H1 (cell line): ENCODE results near the gene APOL6. TPM values are rescaled to one million over a fixed set of nuclear protein-coding genes. Genes with fewer than 3 reads are reported as not detected.

ENCODE experiments used
- CTCF ChIA-PET: fragments of 300-600 bp; sonication (Branson Sonifier 250); formaldehyde crosslinking; loops from one replicate; lab custom pipeline; 2021; ENCODE audit not compliant: partially characterized antibody; lab: Charles Lee
- POLR2A ChIA-PET: fragments of 300-600 bp; sonication (Branson Sonifier 250); formaldehyde crosslinking; loops from one replicate; lab custom pipeline; 2021; ENCODE audit warnings: inconsistent platforms; ENCODE audit not compliant: partially characterized antibody; lab: Charles Lee
- DNase-seq, 2 experiments: peaks; one replicate each; pipeline versions ENCODE4 v3.0.0 to v3.0.0-alpha.2; 2010 to 2022; ENCODE audit warnings: low spot score in 2 of 2, low read depth in 1 of 2, mixed read lengths in 1 of 2
- FAIRE-seq: peaks from 2 replicates; lab custom pipeline; 2011; peaks lifted over from hg19 to GRCh38; lab: Jason Lieb, UNC
- H2AFZ ChIP-seq: 2 replicates; pipeline ENCODE4 v1.8.1; 2012; ENCODE audit warnings: low read length, inconsistent platforms
- H2AK5ac ChIP-seq: 2 replicates; pipeline ENCODE4 v1.6.1; 2013; ENCODE audit warnings: low read depth, low read length
- H2BK120ac ChIP-seq: replicated peaks from 2 replicates; pipeline ENCODE3; 2013; ENCODE audit warnings: low read depth, low read length, inconsistent platforms
- H2BK12ac ChIP-seq: 2 replicates; pipeline ENCODE4 v1.6.1; 2013; ENCODE audit warnings: low read depth, low read length
- H2BK15ac ChIP-seq: 2 replicates; pipeline ENCODE4 v1.6.1; 2013; ENCODE audit warnings: low read length
- H2BK20ac ChIP-seq: 2 replicates; pipeline ENCODE4 v1.6.1; 2013; ENCODE audit warnings: low read length
- H2BK5ac ChIP-seq: 2 replicates; pipeline ENCODE4 v1.6.1; 2013; ENCODE audit warnings: low read depth, low read length
- H3K14ac ChIP-seq: 2 replicates; pipeline ENCODE4 v1.6.1; 2013; ENCODE audit warnings: inconsistent platforms; ENCODE audit not compliant: insufficient read length
- H3K18ac ChIP-seq: 2 replicates; pipeline ENCODE4 v1.6.1; 2013; ENCODE audit warnings: low read length; ENCODE audit errors: extremely low read depth
- H3K23ac ChIP-seq: 2 replicates; pipeline ENCODE4 v1.6.1; 2013; ENCODE audit warnings: inconsistent platforms; ENCODE audit not compliant: insufficient read length
- H3K23me2 ChIP-seq: 2 replicates; pipeline ENCODE4 v1.6.1; 2013; ENCODE audit warnings: low read depth, low read length
- H3K27ac ChIP-seq: 2 replicates; pipeline ENCODE4 v1.6.1; 2011; ENCODE audit warnings: low read depth, low read length, inconsistent platforms
- H3K27me3 ChIP-seq, 4 experiments: replicated peaks in 1 of 4; 1 replicate in 1 of 4; 2 replicates in 3 of 4; pipeline versions ENCODE4 v1.6.1 to v1.8.1; 2011 to 2013; ENCODE audit warnings: low read length in 3 of 4, mild to moderate bottlenecking in 3 of 4, inconsistent platforms in 2 of 4, mixed read lengths in 2 of 4, moderate library complexity in 1 of 4; ENCODE audit not compliant: control insufficient read depth in 3 of 4, insufficient read depth in 3 of 4; ENCODE audit errors: extremely low read depth in 1 of 4
- H3K36me3 ChIP-seq, 4 experiments: 2 replicates each; pipeline versions ENCODE4 v1.6.1 to v1.8.1; 2011 to 2013; ENCODE audit warnings: mild to moderate bottlenecking in 4 of 4, low read length in 3 of 4, moderate library complexity in 2 of 4, control low read depth in 1 of 4, inconsistent platforms in 1 of 4; ENCODE audit not compliant: insufficient read depth in 4 of 4, control insufficient read depth in 2 of 4
- H3K4ac ChIP-seq: replicated peaks from 2 replicates; pipeline ENCODE3; 2013; ENCODE audit warnings: low read length, low read depth, mixed read lengths, inconsistent platforms; ENCODE audit not compliant: insufficient read length
- H3K4me1 ChIP-seq, 4 experiments: replicated peaks in 1 of 4; 1 replicate in 1 of 4; 2 replicates in 3 of 4; pipeline versions ENCODE4 v1.6.1 to v1.8.1; 2011 to 2013; ENCODE audit warnings: low read length in 3 of 4, inconsistent platforms in 2 of 4, mixed read lengths in 1 of 4; ENCODE audit not compliant: insufficient read depth in 4 of 4, control insufficient read depth in 3 of 4
- H3K4me2 ChIP-seq, 2 experiments: 2 replicates each; pipeline versions ENCODE4 v1.6.1 to v1.8.1; 2011 to 2013; ENCODE audit warnings: low read depth in 2 of 2, low read length in 2 of 2, control low read depth in 1 of 2, inconsistent platforms in 1 of 2, mild to moderate bottlenecking in 1 of 2; ENCODE audit not compliant: insufficient read depth in 1 of 2
- H3K4me3 ChIP-seq, 4 experiments: fragments of 200-600, 300-600 bp in 1 of 4; sonication (generic), shearing (Covaris generic), sonication (Bioruptor Twin) in 1 of 4; 2 replicates each; pipeline versions ENCODE4 v1.5.1 to v1.8.1; 2011 to 2016; ENCODE audit warnings: low read length in 4 of 4, low read depth in 3 of 4, control low read depth in 2 of 4, inconsistent platforms in 2 of 4, mild to moderate bottlenecking in 2 of 4, mixed read lengths in 1 of 4, moderate library complexity in 1 of 4; ENCODE audit not compliant: insufficient read depth in 2 of 4; ENCODE audit errors: extremely low read depth in 1 of 4
- H3K56ac ChIP-seq: replicated peaks from 2 replicates; pipeline ENCODE3; 2013; ENCODE audit warnings: low read depth, mild to moderate bottlenecking, mixed read lengths, low read length, inconsistent platforms; ENCODE audit not compliant: insufficient read length
- H3K79me1 ChIP-seq: 2 replicates; pipeline ENCODE4 v1.6.1; 2013; ENCODE audit warnings: low read depth, low read length, control low read depth
- H3K79me2 ChIP-seq, 2 experiments: 2 replicates each; pipeline versions ENCODE4 v1.6.1 to v1.8.1; 2012 to 2013; ENCODE audit warnings: low read length in 2 of 2, mild to moderate bottlenecking in 2 of 2, inconsistent platforms in 1 of 2; ENCODE audit not compliant: insufficient read depth in 2 of 2, control insufficient read depth in 1 of 2
- H3K9ac ChIP-seq, 4 experiments: replicated peaks in 1 of 4; 1 replicate in 1 of 4; 2 replicates in 3 of 4; pipeline versions ENCODE4 v1.6.1 to v1.8.1; 2011 to 2013; ENCODE audit warnings: low read depth in 3 of 4, low read length in 3 of 4, control low read depth in 2 of 4, mild to moderate bottlenecking in 2 of 4, moderate library complexity in 2 of 4, inconsistent platforms in 1 of 4; ENCODE audit errors: extremely low read depth in 1 of 4
- H3K9me3 ChIP-seq, 2 experiments: 2 replicates each; pipeline versions ENCODE4 v1.6.1 to v1.8.1; 2012 to 2013; ENCODE audit warnings: mild to moderate bottlenecking in 2 of 2, moderate library complexity in 2 of 2, control low read depth in 1 of 2, inconsistent platforms in 1 of 2, low read depth in 1 of 2, low read length in 1 of 2, mixed read lengths in 1 of 2; ENCODE audit not compliant: insufficient read depth in 2 of 2
- H4K20me1 ChIP-seq, 2 experiments: replicated peaks in 1 of 2; 2 replicates each; pipeline versions ENCODE3 to v1.8.1; 2011 to 2013; ENCODE audit warnings: inconsistent platforms in 2 of 2, low read length in 2 of 2, mild to moderate bottlenecking in 1 of 2; ENCODE audit not compliant: insufficient read depth in 2 of 2, control insufficient read depth in 1 of 2
- H4K5ac ChIP-seq: 2 replicates; pipeline ENCODE4 v1.6.1; 2013; ENCODE audit warnings: low read length, low read depth, mixed read lengths, inconsistent platforms; ENCODE audit not compliant: insufficient read length
- H4K8ac ChIP-seq: 2 replicates; pipeline ENCODE4 v1.8.0; 2013; ENCODE audit warnings: mild to moderate bottlenecking, moderate library complexity, low read length, inconsistent platforms; ENCODE audit not compliant: insufficient read depth; ENCODE audit errors: extremely low read depth
- H4K91ac ChIP-seq: replicated peaks from 2 replicates; pipeline ENCODE3; 2013; ENCODE audit warnings: low read length, mixed read lengths, inconsistent platforms; ENCODE audit not compliant: insufficient read length
- GTF2F1 ChIP-seq: IDR thresholded peaks from 2 replicates; pipeline ENCODE4 v1.6.1; 2012; ENCODE audit warnings: low read depth, low read length, improper control_type of control experiment, borderline replicate concordance
- HDAC2 ChIP-seq, 2 experiments: fragments of 300-600 bp in 1 of 2; sonication (generic) in 1 of 2; IDR thresholded peaks; 2 replicates each; pipeline ENCODE4 v1.6.1; 2011 to 2012; ENCODE audit warnings: low read depth in 2 of 2, low read length in 2 of 2, mild to moderate bottlenecking in 2 of 2, moderate library complexity in 2 of 2, borderline replicate concordance in 1 of 2, inconsistent platforms in 1 of 2
- MAFK ChIP-seq: IDR thresholded peaks from 2 replicates; pipeline ENCODE4 v1.6.1; 2012; ENCODE audit warnings: low read depth, mild to moderate bottlenecking, improper control_type of control experiment, low read length
- NRF1 ChIP-seq: IDR thresholded peaks from 2 replicates; pipeline ENCODE4 v1.6.1; 2011; ENCODE audit warnings: mild to moderate bottlenecking, low read depth, low read length, improper control_type of control experiment
- RAD21 ChIP-seq, 2 experiments: IDR thresholded peaks in 1 of 2; conservative IDR thresholded peaks in 1 of 2; 2 replicates each; pipeline ENCODE4 v1.6.1; 2011; ENCODE audit warnings: low read depth in 2 of 2, low read length in 2 of 2, improper control_type of control experiment in 1 of 2, inconsistent platforms in 1 of 2, mild to moderate bottlenecking in 1 of 2, moderate library complexity in 1 of 2
- TAF7 ChIP-seq: optimal IDR thresholded peaks from 2 replicates; pipeline ENCODE3; 2011; ENCODE audit warnings: low read depth, mild to moderate bottlenecking, inconsistent platforms, low read length, moderate library complexity, borderline replicate concordance
- WGBS, 2 experiments: shearing (Covaris generic) in 1 of 2; methylation state at CpG; one replicate each; pipeline versions ENCODE4 v1.1.6 to v1.1.7; 2013 to 2015; ENCODE audit warnings: low lambda C conversion rate in 2 of 2, mixed read lengths in 2 of 2, inconsistent platforms in 1 of 2, low coverage in 1 of 2, missing lambda C conversion rate in 1 of 2; ENCODE audit not compliant: insufficient replicate concordance in 2 of 2, insufficient coverage in 1 of 2, insufficient read length in 1 of 2; ENCODE audit errors: extremely low coverage in 1 of 2, missing lambda C conversion rate in 1 of 2; 5-methylcytosine and 5-hydroxymethylcytosine counted together
- polyA plus RNA-seq, 7 experiments: library from polyadenylated mRNA; depleted of rRNA in 3 of 7; stranded (reverse) in 5 of 7; unstranded in 2 of 7; fragments of >200 nt in 5 of 7; fragments of 200-250 nt in 2 of 7; gene quantifications; 1 replicate in 5 of 7; 2 replicates in 1 of 7; 4 replicates in 1 of 7; pipeline versions ENCODE4 v1.2.1 to v1.2.3, GENCODE V29; 2011 to 2013; ENCODE audit warnings: missing spikeins in 2 of 7, mixed read lengths in 2 of 7
- total RNA-seq: library from RNA; stranded (reverse); fragmentation: NEBNext Ultra II Directional; extraction: Animal tissue kit (Norgen Biotek cat#: 25700); gene quantifications from 2 replicates; pipeline ENCODE4 v1.2.1, GENCODE V29; 2021
- TF ChIP-seq, protein P1 (sequence below): IDR thresholded peaks from 2 replicates; pipeline ENCODE4 v1.6.1; 2011; ENCODE audit warnings: low read length, improper control_type of control experiment

The APOL6 gene
- total and polyA plus RNA-seq, 2 of the 8 experiments (the other 6 are each of a cell fraction or from before 2014, with no cell fraction given) = 0.06 to 0.13 TPM

GRCh38 chr22:35677460-35678187 lies 29.4 kb downstream of the APOL6 start:
- FAIRE-seq = no peak
- no peaks in the 10 kb centered on the region for H3K36me3 ChIP-seq
- H2BK5ac ChIP-seq = peak overlapping the region; percentile 30; the same call in 1 of the 2 replicates
- H3K79me1 ChIP-seq = no peaks in the 10 kb centered on the region
- no peak overlapping the region for H3K27ac ChIP-seq
- no peak for TF ChIP-seq GTF2F1
- TF ChIP-seq NRF1 = no peak
- TF ChIP-seq HDAC2 (IDR thresholded peaks at IDR 0.05; ENCODE audit: borderline replicate concordance in 1 of 2, low read depth in 2 of 2, low read length in 2 of 2) = no peak
- no peak for TF ChIP-seq TAF7
- TF ChIP-seq RAD21 (IDR thresholded peaks at IDR 0.05 in 1 of 2, conservative IDR thresholded peaks at IDR 0.05 in 1 of 2; ENCODE audit: low read depth in 2 of 2, low read length in 2 of 2) = no peak
- TF ChIP-seq, protein P1, sequence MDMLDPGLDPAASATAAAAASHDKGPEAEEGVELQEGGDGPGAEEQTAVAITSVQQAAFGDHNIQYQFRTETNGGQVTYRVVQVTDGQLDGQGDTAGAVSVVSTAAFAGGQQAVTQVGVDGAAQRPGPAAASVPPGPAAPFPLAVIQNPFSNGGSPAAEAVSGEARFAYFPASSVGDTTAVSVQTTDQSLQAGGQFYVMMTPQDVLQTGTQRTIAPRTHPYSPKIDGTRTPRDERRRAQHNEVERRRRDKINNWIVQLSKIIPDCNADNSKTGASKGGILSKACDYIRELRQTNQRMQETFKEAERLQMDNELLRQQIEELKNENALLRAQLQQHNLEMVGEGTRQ = no peak
- no peak for TF ChIP-seq MAFK
- no peaks in the 10 kb centered on the region for H3K27me3 ChIP-seq
- peaks cover 0 to 18% (median 9%) of the 10 kb centered on the region in 4 experiments; a peak in 4 of 7 replicates for H3K4me1 ChIP-seq
- no peaks in the 10 kb centered on the region for H3K79me2 ChIP-seq
- no peak overlapping the region for H2AFZ ChIP-seq
- H2BK12ac ChIP-seq = peak overlapping the region; percentile 50; the same call in 1 of the 2 replicates
- H3K4ac ChIP-seq = peak overlapping the region; percentile 61
- H2BK15ac ChIP-seq = peak overlapping the region; percentile 18; the same call in 1 of the 2 replicates
- no peak overlapping the region for H3K56ac ChIP-seq
- no peak overlapping the region for H2BK120ac ChIP-seq
- no peak overlapping the region for H3K23ac ChIP-seq
- H4K5ac ChIP-seq = no peak overlapping the region
- no peak overlapping the region for H4K91ac ChIP-seq
- ChIA-PET CTCF (interaction anchor here (0.7 to 2.2 kb wide), 12 partner anchors 13 to 1263 kb away, joined by 3 to 7 read pairs (median 4); no protein-coding TSS in a partner anchor), POLR2A (interaction anchor here (0.9 to 1.2 kb wide), 2 partner anchors 19 to 266 kb away, joined by 3 read pairs; no protein-coding TSS in a partner anchor)
- no peak overlapping the region for H3K9ac ChIP-seq
- no peak overlapping the region; the same call in 1 of the 2 replicates for H3K18ac ChIP-seq
- no peaks in the 10 kb centered on the region for H4K20me1 ChIP-seq
- no peak overlapping the region for H2AK5ac ChIP-seq
- peaks cover 0 to 6% of the 10 kb centered on the region in 2 experiments; a peak in 1 of 4 replicates for H3K9me3 ChIP-seq
- WGBS, 2 experiments = 76% methylated on average over 7 of the region's 7 CpGs; no CpG with 5 or more reads in 1 of the 2 experiments
- no peak overlapping the region for H2BK20ac ChIP-seq
- no peak overlapping the region for H3K4me3 ChIP-seq
- no peak overlapping the region for H4K8ac ChIP-seq
- no peak for DNase-seq
- no peaks in the 10 kb centered on the region for H3K23me2 ChIP-seq
- H3K4me2 ChIP-seq = no peak overlapping the region
- H3K14ac ChIP-seq = no peak overlapping the region
